Placental pericyte (primary cell): ENCODE results near the gene EZH1. TPM values are rescaled to one million over a fixed set of nuclear protein-coding genes. Genes with fewer than 3 reads are reported as not detected.

Source experiments
- small RNA-seq: library from RNA; depleted of rRNA; stranded (forward); fragments of <200 nt; gene quantifications from one replicate; pipeline ENCODE3, GENCODE V24; 2012; ENCODE audit warnings: low replicate concordance
- total RNA-seq: library from RNA; depleted of rRNA; stranded (reverse); fragments of >200 nt; gene quantifications from 2 replicates; pipeline ENCODE4 v1.2.3, GENCODE V29; 2012

EZH1 gene
- total RNA-seq = 20.5 and 31.5 TPM in 2 replicates

DNA sequence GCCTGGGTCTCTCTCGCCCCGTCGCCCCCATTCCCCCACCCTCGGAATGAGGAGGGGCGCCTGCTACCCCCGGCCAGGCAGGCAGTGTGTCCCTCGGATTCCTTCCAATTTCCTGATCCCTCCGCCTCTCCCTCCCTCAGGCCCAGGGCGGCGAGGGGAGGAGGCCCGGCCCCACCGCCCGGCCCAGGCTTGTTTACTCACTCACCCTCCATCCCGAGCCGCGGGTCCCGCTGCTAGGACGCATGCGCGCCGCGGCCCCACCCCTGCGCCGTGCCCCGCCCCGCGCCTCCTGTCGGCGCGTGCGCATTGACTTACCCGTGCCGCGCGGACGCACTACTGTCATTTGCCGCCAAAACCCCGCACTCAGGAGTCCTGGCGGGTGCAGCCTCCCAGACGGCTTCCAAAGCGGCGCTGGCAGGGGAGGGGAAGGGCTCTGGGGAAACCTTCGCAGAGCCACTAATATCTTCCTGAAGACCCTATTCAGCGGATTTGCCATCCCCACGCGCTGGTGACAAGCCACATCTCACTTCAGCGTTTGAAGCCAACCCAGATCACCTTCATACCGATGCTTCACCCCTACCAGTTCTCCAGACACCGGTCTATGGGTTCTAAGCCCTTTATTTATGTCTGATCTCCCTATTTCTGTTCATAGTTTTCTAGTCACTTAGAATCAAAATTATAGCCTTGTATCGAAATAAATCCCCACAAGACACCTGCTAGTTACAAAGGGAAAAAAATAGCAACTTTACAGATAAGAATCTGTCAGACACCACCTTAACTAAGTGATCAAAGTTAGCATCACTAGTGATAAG is at the start of gene EZH1:
EZH1 (minus strand) TSS at position 235 of the 812 bp plus-strand sequence. CDS start 16,099 bp downstream, outside the sequence.

DNA sequence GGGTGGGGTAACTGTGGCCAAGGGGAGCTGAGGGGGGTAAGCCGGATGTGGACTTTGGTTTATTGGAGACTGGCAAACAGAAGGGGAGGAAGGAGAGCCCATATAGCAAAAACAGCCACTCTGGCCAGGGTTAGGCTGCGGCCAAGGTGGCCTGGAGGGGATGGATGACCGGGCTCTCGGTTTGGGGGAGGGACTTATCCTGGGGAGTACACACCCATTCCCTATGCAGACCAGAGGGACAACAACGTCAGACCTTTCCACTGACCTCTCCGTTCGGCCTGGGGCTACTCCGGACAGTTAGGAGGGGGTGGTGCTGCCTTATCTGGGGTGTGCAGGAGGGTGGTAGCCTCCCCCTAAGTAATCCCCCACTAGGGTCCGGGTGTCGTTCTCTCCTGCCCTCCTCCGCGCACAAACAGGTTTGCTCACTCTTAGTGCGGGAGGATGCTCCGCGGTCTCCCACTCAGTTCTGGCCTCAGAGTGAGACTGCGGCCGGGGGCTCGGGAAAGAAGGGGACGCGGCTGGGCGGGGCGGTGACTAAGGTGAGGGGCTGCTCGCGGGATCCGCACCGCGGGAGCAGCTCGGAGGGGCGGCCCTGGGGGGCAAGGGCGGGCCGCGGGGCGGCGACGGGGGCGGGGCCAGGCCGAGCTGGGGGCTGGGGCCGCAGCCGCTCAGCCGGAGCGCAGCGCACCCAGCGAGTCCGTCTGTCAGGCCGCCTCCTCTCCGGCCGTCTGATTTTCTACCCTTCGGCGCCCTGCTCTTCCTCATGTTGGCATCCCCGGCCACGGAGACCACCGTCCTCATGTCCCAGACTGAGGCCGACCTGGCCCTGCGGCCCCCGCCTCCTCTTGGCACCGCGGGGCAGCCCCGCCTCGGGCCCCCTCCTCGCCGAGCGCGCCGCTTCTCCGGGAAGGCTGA is 35.4 kb upstream of the EZH1 start, which contains the start of gene WNK4:
WNK4 (plus strand) TSS at position 675 of the 915 bp plus-strand sequence; CDS start at position 764, 89 bp downstream.

DNA sequence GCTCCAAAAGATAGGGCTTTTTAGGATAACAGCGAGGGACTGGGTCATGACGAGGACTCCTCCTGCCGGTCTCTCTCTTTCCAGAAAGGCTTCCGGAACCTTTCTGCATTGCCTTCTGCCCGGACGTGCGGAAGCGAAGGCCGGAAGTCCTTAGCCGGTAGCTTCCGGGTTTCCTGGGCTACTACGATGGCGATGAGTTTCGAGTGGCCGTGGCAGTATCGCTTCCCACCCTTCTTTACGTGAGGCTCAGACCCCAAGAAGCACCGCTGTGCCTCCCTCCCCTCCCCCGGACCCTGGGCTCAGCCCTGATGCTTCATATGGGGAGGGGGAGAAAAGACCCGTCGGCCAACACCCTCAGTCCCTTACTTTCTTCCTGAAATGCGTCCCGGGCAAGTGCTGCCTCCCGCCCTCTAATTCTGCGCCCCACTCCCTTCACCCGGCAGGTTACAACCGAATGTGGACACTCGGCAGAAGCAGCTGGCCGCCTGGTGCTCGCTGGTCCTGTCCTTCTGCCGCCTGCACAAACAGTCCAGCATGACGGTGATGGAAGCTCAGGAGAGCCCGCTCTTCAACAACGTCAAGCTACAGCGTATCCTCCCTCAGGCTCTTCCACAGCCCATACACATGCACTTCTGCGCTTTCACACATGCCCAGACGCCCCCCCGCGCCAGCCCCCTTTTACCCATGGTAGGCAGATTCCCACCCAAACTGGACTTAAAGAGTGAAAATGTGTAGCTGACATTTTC is 28.6 kb upstream of the EZH1 start, which contains the start of gene VPS25:
VPS25 (plus strand) TSS at position 160 of the 746 bp plus-strand sequence; CDS start at position 187, 27 bp downstream.

DNA sequence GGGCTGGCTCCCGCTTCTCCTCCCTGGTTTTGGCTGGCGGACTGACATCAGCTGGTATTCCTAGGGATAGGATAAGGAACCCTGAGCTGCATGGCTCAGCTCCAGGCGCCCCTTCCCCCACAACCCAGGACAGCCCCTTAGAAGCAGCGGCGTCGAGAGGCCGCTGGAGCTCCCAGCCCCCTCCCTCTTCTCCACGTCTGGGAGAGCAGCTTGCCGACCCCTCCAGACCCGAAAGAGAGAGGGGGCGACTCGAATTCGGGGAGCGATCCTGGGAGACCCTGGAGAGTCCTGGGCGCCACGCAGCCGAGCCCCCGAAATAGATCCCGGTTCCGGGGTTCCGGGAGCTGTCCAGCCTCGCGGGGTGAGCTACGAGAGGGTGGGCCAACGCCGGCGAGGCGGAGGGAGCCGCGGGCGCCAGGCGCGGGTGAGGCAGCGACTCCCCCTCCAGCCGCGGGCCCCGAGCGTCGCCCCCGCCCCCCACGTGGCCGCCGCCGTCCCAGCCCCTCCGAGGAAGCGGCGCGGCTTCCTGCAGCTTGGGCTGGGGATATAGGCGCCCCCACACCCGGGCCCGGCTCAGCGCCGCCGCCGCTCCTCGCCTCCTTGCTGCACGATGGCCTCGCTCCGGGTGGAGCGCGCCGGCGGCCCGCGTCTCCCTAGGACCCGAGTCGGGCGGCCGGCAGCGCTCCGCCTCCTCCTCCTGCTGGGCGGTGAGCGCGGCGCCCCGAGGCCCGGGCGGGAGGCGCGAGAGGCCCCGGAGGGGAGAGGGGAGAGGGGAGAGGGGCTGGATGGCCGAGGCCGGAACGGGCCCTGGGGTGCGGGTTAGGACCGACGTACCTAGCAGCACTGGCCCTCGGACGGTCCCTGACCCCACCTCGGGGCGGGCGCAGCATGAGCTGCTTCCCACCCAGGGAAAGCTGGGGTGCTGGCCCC is 16.1 kb upstream of the EZH1 start, which contains the start of gene RAMP2:
RAMP2 (plus strand) TSS at position 576 of the 930 bp plus-strand sequence; CDS start at position 611, 35 bp downstream.

DNA sequence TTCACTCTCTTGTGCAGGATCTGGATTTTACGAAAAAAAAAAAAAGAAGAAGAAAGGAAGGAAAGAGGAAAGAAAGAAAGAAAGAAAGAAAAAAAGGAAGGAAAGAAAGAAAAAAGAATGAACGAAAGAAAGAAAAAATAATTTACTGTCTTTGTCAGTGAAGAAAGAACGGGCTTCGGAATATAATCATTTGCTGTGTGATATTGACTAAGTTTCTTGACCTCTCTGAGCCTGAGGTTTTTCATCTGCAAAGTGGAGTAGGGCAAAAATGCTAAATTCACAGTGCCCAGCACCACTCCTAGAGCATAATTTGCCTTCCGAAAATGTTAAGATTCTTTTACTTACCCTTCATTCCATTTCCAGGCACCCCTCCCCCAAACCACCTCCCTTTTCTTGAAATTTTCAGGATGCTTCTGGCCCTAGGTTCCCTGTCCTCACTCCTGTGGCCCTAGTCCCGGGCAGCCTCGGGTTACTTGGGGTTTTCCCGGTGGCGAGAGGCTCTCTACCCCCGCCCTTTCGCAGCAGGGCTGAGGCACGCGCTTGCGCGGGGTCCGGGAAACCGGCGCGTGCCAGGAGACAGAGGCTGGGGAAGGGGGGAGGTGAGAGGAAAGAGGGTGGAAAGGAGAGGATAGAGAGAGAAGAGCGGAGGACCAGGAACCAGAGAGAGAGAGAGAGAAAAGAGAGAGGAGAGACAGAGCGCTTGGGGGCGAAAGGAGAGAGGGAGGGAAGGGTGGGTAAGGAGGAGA is 62.7 kb downstream of the EZH1 start, which contains the start of gene CNTNAP1:
CNTNAP1 (plus strand) TSS at position 556 of the 746 bp plus-strand sequence. CDS start 299 bp downstream, outside the sequence.

DNA sequence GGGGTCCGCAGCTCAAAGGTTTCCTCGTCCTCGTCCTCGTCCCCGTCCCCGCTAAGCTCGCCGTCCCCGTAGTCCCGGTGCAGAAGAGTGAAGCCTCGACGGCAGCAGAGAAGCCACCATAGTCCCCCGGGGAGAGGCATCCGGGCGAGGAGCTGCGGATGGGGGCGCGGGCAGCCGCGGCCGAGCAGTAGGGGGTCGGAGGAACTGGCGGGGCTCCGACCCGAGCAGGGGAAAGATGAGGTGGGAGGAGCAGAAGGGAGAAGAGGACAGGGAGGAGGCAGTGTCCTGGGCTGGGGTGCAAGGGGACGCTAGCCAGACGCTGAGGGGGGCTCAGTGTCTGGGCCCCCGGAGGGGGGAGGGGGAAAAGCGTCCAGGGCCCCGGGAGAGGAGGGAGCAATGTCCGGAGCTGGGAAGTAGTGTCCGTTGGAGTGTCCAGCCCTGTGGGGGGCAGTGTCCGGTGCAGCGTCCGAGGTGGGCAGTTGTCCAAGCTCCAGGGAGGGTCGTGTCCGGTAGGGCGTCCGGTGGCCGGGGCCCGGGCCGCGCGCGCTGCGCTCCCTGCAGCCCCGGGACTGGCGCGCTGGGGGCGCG is 68.3 kb downstream of the EZH1 start, which contains the start of gene PLEKHH3:
PLEKHH3 (minus strand) TSS at position 571 of the 588 bp plus-strand sequence; CDS start at position 140, 431 bp downstream.

DNA sequence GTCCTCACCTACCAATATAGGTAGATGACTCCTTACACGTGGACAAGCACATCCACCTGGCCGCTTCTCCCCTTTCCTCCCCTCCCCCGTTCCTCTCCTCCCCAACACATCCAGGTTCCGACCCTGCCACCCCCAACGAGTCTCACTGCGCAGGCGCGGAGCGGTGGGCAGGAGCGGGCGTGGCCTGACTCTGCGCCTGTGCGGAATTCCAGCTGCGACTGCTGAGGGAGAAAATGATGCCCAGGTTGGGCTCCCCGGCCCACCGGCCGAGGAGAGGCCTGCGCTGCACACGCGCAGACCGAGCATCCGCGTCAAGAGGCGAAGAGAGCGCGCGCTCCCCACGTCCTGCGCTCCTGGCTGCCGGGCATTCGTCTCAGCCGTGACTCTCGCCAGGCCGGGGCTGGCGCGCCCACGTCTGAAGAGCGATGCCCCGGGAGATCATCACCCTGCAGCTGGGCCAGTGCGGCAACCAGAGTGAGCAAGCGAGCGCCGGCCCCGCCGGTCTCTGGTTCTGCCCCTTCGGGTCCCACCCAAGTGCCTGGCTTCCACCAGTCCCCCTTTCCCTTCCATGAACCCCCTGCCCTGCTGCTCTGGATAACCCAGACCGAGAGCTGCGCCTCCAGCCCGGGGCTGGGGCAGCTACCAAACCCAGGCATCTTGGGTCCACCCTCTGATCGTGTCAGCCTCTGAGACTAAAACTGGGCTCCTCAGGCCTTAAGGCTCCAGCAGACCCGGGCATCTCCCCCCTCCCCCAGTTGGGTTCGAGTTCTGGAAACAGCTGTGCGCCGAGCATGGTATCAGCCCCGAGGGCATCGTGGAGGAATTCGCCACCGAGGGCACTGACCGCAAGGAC is 85.5 kb downstream of the EZH1 start, which contains the start of gene TUBG2:
TUBG2 (plus strand) TSS at position 206 of the 853 bp plus-strand sequence; CDS start at position 426, 220 bp downstream.

Small RNA genes within 50 kb of the gene (small RNA-seq; reads per million reads assigned to genes)
- gene HMGN2P15 (not detected), gene MIR6780A (not detected)

Other genes with a start within 250 kb of the EZH1 start
- gene NAGLU, start 208.8 kb downstream of the EZH1 start, total RNA-seq = 41.2 and 58.4 TPM in 2 replicates
- gene HSD17B1, start 192.1 kb downstream of the EZH1 start, total RNA-seq = 6.8 and 8.4 TPM in 2 replicates
- 27.1 and 30.4 TPM in 2 replicates for gene COASY, start 182.9 kb downstream of the EZH1 start, total RNA-seq
- 32.4 and 55.7 TPM in 2 replicates for gene MLX, start 177.9 kb downstream of the EZH1 start, total RNA-seq
- gene PSMC3IP, start 167.3 kb downstream of the EZH1 start, total RNA-seq = 1.3 and 13.7 TPM in 2 replicates
- gene RETREG3, start 135.7 kb downstream of the EZH1 start, total RNA-seq = 97.6 and 118 TPM in 2 replicates
- gene TUBG1, start 135.4 kb downstream of the EZH1 start, total RNA-seq = 23.0 and 79.5 TPM in 2 replicates
- 10.9 and 14.9 TPM in 2 replicates for gene TUBG2, start 85.8 kb downstream of the EZH1 start, total RNA-seq
- 10.7 and 11.0 TPM in 2 replicates for gene PLEKHH3, start 68.0 kb downstream of the EZH1 start, total RNA-seq
- gene CCR10, start 63.2 kb downstream of the EZH1 start, total RNA-seq = 1.0 and 1.1 TPM in 2 replicates
- gene CNTNAP1, start 62.5 kb downstream of the EZH1 start, total RNA-seq = 15.6 and 41.1 TPM in 2 replicates
- 0.29 TPM in 1 of 2 replicates, not detected in the other for gene RAMP2, start 16.2 kb upstream of the EZH1 start, total RNA-seq
- gene VPS25, start 28.4 kb upstream of the EZH1 start, total RNA-seq = 57.3 and 83.3 TPM in 2 replicates
- 0.44 and 1.0 TPM in 2 replicates for gene WNK4, start 35.6 kb upstream of the EZH1 start, total RNA-seq
- gene COA3, start 53.7 kb upstream of the EZH1 start, total RNA-seq = 32.4 and 59.3 TPM in 2 replicates
- under 0.01 TPM in 1 of 2 replicates, not detected in the other for gene CNTD1, start 53.8 kb upstream of the EZH1 start, total RNA-seq
- 77.9 and 79.9 TPM in 2 replicates for gene BECN1, start 79.2 kb upstream of the EZH1 start, total RNA-seq
- 74.0 and 146 TPM in 2 replicates for gene PSME3, start 88.4 kb upstream of the EZH1 start, total RNA-seq
- 0.44 and 0.72 TPM in 2 replicates for gene AOC2, start 99.5 kb upstream of the EZH1 start, total RNA-seq
- under 0.01 and 0.22 TPM in 2 replicates for gene AOC3, start 106.2 kb upstream of the EZH1 start, total RNA-seq
- gene G6PC1, start 155.8 kb upstream of the EZH1 start, total RNA-seq = not detected in 2 replicates
- gene AARSD1, start 219.4 kb upstream of the EZH1 start, total RNA-seq = 16.0 and 17.3 TPM in 2 replicates
- gene PTGES3L, start 235.0 kb upstream of the EZH1 start, total RNA-seq = 0.66 and 1.9 TPM in 2 replicates
- gene RUNDC1, start 235.5 kb upstream of the EZH1 start, total RNA-seq = 10.7 and 12.0 TPM in 2 replicates